GM18907 (cell line): ENCODE results near the gene SYNE2.
"Not testable (repeated sequence)": the region's sequence is repeated elsewhere in the genome, so short reads cannot be mapped to it uniquely, and the experiment has no call there.

Source experiments
- ATAC-seq: cut with Tn5 transposase; IDR thresholded peaks from one replicate; pipeline ENCODE4 v1.9.1; 2021; ENCODE audit warnings: mild to moderate bottlenecking, moderate library complexity; ENCODE audit not compliant: unreplicated experiment

SYNE2 gene

DNA sequence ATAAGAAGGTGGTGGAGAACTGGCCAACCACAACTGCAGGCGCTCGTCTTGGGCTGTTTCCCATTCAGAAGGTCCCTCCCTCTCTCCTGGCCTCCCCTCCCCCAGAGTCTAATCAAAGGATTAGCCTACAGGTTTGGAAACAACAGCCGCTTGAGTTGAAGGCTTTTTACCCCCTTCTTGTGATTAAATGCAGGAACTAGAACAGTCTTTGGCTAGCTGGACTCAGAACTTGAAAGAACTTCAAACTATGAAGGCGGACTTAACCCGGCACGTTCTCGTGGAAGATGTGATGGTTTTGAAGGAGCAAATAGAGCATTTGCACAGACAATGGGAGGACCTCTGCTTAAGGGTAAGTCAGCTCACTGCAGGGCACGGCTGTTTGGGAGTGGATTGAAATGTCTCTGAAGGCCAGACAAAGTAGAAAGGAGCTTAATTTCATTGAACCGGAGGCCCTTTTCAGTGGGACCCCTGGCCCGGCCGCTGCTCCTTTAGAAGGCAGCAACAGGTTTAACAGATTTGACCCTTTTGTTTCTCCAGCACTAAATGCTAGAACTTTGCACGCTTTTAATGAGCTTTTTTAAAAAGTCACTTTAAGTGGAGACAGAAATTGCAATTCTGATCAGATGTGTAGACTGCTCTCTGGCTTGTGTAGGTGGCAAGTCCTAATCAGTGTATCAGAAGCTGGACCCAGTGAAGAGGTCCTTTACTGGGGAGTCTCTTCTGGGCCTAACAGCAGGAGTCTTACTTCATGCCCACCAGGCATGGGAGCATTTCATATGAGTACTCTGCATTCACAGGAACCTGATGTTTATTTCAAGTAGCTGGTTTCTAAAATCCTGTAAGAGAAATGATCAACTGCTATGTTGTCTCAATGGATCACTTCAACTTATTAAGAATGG, 333.7 kb downstream of the SYNE2 start:
- ATAC-seq = no peak

DNA sequence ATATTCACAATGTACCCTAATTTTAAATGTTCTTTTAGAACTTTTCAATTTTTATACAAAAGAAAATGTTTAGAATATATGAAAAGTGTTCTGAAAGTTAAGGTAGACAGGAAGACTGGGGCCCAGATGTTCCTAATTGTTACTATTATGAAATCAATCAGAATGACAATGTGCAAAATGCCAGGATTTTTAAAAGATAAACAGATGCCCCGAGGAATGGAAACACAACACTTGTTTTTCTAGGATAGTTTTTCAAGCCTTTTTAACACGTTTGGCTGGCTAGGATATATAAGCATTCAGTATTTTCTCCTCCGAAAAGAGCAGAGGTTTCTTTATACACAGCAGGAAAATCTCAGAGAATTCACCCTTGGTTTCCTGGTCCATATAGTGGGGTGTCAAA, 334.5 kb downstream of the SYNE2 start:
- no peak for ATAC-seq

DNA sequence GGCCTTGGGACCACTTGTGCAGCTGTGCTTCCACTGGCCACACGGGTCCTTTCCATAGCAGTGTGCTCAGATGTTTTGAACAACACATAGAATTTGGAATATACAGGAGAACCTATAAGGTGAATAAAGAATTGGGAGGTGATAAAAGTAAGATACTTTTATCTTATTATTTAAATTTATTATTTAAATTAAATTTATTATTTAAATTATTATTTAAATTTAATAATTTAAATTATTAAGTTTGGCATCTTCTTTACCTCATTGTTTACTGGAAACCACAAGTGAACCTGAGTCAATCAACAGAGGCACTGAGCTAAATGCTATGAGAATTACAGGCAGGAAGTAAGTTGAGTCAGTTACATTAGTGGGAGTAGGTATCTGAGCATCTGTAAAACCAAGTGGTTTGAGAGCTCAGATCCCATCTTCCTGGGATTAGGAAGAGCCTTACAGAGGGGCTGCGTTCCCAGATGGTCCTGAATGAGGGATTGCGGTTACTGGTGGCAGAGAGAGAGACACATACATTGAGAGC, 338.2 kb downstream of the SYNE2 start:
- no peak for ATAC-seq

DNA sequence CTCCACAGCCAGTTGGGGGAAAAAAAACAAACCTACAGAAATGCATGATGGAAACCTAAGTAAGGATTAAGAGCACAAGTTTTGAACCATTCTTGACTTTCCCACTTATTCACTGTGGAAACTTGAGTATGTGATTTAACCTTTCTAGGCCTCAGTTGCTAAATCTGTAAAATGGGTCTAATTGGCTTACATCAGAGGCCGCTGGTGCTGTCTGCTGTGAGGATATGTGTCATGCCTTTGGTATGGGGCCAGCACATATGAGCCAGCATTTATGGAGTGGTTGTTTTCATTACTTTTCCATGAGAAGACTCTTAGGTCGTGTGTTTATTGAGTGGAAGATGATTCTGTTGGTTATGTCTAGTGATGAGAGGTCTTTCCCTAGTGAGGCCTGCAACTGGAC, 339.0 kb downstream of the SYNE2 start:
- ATAC-seq = no peak

DNA sequence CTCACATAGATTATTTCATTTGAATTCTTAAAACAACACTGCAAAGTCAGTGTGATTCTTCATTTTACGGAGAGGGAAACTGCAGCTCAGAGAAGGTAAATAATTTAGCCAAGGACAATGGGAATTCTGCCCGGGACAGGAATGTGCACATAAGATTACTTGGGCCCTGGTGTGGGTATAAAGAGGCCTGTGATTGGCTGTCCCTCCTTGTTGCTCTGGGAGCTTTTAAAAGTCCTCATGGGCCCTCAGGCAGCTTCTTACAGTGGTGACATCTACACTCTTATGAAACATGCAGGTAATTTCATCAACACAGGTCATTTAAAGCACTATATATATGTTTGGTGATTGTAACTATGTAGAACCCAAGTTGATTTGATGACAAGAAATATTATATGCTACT, 341.0 kb downstream of the SYNE2 start:
- no peak for ATAC-seq

DNA sequence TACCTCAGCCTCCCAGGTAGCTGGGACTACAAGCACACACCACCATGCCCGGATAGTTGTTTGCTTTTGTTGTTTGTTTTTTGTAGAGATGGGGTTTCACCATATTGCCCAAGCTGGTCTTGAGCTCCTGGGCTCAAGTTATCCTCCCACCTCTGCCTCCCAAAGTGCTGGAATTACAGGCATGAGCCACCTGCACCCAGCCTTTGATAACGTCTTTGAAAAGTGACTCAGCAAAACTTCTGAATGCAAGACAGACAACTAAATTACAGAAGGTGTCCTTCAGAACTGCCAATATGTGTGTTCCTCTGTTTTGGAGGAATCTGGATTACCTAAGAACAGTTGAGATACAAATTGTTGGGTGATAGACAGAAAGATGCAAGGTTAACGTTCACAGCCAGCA, 341.6 kb downstream of the SYNE2 start:
- ATAC-seq = no peak

DNA sequence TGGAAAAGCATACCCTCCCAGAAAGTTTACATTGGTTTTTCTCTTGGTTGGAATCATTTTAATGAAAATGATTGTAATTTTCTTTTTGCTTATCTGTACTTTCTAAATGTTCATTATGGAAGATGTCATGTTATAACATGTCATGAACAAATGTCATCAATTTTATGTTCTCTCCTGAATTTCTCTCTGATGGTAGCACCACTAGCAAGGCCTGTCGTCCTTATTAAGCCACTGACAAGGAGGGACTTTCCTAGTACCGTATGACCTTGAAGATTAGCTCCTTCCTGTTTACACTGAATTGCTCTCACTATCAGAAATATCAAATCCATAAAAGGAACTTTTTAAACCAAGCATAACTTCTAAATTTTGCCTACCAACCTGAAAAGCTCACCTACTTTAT, 342.4 kb downstream of the SYNE2 start:
- peak; percentile 69 for ATAC-seq

DNA sequence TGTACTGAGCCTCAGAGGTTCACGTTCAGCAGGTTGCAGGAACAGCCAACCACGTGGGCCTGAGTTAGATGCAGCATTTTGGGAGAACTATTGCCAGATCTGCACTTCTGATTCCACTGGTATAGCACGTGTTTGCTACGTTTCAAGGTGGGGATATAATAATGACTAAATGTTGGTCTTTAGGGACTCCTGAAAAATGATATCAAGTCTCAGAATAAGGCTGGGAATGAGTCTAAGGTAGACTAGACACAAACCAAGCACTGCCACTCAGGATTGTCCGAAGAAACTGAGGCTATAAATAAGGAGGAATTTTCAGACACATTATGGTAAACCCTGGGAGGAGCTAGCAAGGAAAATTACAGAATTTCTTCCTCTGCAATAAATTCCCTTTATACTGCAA, 343.3 kb downstream of the SYNE2 start:
- no peak for ATAC-seq

DNA sequence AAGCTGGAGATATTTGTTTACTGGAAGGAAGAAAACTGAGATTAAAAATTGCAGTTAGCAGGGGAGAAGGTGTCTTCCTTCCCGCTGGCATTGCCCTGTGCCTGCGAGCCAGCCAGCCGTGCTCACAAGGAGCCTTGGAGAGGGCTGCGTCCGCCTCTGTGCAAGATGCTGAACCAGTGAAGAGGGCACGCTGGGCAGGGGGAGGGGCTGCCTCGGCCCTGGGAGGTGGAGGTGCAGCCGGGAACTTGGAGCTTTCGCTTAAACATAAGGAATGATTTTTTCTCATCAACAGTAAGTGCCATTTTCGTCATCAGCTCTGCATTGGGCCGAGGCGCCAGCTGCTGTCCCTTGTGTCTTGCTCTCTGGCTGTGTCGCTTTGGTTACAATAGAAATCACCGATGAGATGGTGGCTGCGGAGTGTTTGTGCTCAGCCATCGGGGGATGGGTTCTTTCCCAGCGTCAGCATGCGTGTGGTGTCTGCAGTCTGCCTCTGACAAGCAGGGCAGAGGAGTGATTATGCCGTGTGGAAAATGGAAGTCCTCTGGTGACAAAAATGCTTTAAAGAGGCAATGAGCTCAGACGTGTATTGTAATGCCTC, 344.1 kb downstream of the SYNE2 start:
- ATAC-seq = peak; percentile 63

DNA sequence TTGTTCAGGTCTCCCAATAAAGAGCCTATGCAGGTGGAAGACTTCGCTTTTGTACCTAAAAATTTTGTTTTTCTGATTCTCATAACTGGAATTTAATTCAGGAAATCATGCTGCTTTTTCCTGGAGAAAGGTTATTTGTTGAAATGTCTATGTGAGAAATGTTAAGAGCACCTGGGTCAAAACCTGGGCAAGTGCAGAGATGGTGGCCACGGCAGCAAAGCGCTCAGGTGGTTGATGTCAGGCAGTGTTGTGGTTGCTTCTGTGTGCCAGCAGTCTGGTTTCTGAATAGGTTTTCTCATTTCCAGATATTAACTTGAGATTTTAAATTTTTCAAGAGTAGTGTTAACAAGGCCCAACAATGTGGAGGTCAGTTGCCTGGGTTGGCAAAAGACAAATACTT, 345.2 kb downstream of the SYNE2 start:
- ATAC-seq = no peak

DNA sequence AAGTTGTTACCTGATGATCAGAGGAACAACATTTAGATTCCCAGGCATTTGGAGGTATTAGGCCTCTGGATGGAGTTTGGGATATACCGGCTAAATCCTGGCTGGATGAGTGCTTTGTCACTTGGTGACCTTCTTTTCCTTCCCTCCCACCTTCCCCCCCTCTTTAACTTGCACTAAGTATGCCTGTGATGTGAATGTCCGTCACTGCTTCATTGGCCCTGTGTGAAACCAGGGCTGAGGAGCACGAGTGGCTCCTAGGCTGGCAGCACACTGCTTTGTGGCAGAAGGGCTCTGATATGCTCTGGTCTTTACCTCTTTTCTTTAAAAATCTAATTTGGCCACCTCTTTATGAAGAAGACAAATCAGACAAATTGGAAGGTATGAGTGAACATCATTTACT, 345.7 kb downstream of the SYNE2 start:
- no peak for ATAC-seq

DNA sequence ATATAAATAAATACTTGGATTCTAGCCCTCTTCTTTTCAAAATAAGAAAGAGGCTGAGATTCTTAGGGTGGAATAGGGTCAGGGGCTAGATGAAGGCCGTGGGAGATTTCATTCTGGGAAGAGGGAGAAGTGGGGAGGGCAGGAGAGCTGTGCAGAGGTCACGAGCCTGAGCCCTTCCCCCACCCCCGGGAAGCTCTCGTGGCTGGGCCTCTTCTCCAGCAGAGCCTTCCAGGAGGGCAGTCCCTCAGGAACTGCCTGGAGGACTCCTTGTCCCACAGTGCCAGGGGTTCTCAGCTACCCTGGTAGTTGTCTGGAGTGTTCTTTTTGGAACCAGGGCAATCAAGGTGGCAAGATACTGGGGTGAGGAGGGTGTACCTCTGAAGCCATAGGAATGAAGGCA, 347.4 kb downstream of the SYNE2 start:
- ATAC-seq = no peak

DNA sequence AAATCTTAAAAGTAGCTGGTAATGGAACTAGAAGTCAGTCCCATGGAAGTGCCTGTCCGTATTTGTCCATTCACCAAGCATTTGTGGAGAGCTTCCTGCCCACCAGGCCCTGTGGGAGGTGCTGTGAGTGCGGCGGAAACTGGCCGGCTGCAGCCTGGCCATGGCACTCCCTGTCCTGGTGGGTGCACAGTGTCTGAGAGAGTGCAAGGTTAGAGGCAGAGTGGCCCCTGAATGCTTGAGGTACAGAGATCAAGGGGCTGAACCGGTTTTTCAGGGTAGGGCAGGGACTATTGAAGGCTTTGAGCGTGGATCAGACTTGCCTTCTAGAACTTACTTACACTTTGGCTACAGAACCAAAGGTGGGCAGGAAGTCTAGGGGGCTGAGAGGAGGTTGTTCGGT, 348.5 kb downstream of the SYNE2 start:
- ATAC-seq = no peak

DNA sequence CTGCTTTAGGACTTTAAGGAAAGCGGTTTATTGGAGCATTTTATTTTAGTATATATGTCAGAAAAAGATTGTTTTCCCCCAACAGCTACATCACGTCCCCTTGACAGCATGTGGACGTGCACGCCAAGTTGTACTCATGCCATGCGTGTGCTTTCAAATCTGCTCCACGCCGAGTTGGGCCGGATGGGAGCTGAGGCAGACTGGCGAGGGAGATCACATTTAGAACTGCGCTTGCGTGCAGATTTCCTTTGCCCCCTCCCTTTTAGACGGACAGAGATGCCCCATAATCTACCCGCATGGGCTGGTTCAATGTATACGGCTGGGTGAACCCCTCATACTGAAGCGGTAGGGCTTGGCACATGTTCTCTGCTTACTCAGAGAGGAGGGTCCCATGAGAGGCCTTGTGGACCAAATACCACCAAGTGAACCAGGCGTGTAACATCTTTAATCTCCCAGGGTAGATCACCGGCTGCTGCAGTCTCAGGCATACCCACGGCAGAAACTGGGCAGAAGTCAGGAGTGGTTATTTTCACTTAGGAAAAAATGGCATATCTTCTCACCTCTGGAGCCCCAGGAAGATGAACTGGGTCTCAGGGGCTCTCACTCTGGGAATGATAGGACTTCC, 349.2 kb downstream of the SYNE2 start:
- ATAC-seq = no peak

DNA sequence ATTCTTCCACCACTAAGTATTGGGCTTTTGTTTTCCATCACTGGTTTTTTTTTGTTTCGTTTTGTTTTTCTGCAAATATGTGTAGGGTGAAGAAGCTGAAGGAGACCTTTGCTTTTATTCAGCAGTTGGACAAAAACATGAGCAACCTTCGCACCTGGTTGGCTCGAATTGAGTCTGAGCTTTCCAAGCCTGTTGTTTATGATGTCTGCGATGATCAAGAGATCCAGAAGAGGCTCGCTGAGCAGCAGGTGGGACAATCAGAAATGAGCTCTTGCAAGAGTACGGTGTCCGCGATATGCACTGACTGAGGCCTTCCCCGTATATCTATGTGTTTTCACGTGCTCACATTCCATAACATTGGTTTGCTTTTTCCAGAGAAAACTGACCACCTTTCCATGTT, 349.9 kb downstream of the SYNE2 start:
- ATAC-seq = no peak

DNA sequence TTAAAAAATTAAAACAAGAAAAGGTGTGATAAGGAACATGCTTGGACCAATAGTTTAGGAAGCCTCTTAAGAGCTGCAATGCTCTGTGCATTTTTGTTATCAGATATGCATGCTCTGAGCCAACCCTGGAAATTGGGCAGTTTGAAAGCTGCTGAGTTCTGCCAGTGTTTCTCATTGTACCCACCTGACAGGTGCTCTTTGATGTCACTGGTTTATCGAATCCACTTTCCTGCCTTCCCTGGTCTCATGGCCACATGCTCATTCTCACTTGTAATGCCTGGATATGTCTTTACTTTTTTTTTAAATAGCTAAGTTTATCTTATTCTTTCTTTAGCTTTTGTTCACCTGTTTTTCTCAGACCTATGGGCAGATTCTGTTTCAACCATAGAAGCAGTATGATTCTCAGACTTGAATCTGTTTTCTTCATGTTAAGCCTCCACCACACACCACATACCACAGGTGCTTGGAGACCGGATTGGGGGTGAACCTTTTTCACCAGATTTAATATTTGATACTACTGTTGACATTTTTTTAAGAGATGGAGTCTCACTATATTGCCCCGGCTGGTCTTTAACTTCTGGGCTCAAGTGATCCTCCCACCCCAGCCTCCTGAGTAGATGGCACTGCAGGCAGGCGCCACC, 350.7 kb downstream of the SYNE2 start:
- ATAC-seq = no peak

DNA sequence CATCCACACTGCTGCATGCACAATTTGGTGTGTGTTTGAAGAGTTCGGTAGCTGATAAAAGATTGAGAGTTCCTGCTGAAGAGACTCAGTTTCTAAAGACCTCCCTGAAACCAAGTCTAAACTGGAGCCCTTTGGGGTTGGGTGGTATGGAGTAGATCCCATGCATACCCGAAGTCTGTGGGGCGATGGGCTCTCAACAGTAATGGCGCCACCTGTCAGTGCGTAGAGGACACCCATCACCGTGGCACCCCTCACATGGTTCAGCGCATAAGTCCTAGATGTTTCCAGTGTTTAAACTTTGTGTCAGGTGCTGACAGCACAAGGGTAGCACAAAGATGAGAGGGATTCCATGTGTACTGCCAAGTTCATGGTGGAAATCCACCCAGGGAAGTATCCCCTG, 355.5 kb downstream of the SYNE2 start:
- no peak for ATAC-seq

DNA sequence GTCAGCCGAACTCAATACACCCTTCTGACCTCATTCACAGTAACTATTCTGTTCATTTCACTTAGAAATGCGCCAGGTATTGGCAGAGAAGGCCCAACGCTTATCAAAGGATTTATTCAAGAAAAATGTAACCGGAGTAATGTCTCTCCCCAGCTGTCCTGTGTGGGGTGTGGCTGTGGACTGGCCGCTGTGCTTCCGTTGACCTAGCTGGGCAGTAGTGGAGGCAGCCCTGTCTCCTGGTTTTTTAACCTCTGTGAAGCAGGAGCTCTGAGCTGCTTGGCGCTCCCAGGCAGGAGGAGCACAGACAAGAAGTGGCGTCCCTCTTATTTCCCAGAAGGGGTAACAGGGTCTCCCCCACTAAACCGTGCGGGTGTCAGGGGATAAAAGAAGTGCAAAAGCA, 356.2 kb downstream of the SYNE2 start:
- peak; percentile 6 for ATAC-seq

DNA sequence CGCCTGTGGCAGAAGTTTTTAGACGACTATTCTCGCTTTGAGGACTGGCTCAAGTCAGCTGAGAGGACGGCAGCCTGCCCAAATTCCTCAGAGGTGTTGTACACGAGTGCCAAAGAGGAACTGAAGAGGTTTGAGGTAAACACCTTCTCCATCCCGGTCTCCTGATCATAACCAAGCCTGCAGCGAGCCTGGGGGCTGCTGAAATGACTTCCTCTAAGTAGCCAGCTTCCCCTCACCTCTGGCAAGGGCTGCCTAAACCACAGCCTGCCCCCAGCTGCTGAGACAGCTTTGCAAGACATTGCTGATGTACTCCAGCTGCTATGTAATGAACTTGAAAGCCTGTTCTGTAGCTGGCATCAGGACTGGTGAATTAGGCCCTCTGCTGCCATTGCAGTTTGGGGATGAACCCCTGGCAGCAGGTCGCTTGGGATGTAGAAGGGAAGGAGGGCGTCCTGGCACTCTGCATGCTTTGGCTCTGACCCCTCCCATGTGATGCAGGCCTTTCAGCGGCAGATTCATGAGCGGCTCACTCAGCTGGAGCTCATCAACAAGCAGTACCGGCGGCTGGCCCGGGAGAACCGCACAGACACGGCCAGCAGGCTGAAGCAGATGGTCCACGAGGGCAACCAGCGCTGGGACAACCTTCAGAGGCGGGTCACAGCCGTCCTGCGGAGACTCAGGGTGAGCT, 356.8 kb downstream of the SYNE2 start:
- ATAC-seq = peak; percentile 86

DNA sequence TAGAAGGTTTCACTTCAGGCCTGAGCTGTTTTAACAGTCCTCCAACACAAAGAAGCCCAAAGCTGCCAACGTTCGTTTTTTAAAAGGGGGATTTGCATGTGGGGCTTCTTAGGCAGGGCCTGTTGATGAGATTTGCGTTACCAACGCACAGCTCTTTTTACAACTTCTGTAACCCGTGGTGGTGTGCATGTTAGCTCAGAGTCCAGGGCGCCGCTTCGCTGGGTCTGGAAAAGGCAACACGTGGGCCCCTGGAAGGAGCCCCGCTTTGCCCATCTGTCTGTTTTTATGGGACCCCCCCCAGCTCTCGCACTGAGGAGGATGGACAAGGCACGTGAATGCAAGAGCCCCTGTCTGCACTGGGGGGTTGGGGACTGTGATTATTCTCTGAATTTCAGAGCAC, 357.4 kb downstream of the SYNE2 start:
- ATAC-seq = no peak

DNA sequence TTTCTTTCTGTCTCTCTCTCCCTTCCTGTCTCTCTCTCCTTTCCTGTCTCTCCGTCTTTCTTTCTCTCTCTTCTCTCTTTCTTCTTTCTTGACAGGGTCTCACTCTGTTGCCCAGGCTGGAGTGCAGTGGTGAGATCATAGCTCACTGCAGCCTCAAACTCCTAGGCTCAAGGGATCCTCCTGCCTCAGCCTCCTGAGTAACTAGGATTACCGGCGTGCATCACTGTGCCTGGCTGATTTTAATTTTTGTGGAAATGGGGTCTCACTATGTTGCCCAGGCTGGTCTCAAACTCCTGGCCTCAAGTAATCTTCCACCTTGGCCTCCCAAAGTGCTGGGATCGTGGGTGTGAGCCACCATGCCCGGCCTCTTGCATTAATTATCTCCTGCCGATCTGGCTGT, 358.1 kb downstream of the SYNE2 start:
- ATAC-seq = not testable (repeated sequence)
